Breast epithelium (tissue), 3 donors: ENCODE measurements around the gene ARHGEF10L.

Source experiments
- POLR2AphosphoS5 ChIP-seq, 3 donors: sonication (generic); formaldehyde crosslinking; IDR thresholded peaks; one replicate each; pipeline ENCODE4 v1.6.1; 2017; ENCODE audit warnings: antibody characterized with exemption in 3 of 3
- TF ChIP-seq, protein P1 (sequence below), 3 donors: fragments of 450-650 bp; IDR thresholded peaks; one replicate each; pipeline ENCODE4 v1.5.1; 2016 to 2017; ENCODE audit warnings: antibody characterized with exemption in 3 of 3, mild to moderate bottlenecking in 3 of 3, moderate library complexity in 3 of 3

DNA sequence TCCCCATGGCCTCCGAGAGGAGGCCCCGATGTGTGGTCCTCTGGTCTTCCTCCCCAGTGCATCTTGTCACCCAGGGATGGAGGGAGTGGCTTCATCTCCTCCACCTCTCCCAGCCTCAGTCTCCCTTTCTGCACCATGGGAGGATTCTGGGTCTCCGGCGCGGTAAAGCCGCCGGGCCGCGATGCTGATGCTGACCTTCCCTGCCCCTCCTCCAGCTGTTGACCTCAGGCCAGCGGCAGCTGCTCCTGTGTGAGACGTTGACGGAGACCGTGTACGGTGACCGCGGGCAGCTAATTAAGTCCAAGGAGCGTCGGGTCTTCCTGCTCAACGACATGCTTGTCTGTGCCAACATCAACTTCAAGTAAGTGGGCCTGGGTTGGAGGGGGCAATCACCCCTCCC is 92.6 kb downstream of the ARHGEF10L start:
- TF ChIP-seq, protein P1, sequence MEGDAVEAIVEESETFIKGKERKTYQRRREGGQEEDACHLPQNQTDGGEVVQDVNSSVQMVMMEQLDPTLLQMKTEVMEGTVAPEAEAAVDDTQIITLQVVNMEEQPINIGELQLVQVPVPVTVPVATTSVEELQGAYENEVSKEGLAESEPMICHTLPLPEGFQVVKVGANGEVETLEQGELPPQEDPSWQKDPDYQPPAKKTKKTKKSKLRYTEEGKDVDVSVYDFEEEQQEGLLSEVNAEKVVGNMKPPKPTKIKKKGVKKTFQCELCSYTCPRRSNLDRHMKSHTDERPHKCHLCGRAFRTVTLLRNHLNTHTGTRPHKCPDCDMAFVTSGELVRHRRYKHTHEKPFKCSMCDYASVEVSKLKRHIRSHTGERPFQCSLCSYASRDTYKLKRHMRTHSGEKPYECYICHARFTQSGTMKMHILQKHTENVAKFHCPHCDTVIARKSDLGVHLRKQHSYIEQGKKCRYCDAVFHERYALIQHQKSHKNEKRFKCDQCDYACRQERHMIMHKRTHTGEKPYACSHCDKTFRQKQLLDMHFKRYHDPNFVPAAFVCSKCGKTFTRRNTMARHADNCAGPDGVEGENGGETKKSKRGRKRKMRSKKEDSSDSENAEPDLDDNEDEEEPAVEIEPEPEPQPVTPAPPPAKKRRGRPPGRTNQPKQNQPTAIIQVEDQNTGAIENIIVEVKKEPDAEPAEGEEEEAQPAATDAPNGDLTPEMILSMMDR (IDR thresholded peaks at IDR 0.05), result no peak
- TF ChIP-seq POLR2AphosphoS5 (IDR thresholded peaks at IDR 0.05), result no peak
